GM04504 (cell line): ENCODE measurements around the gene TKT.
A peak's percentile ranks its signal among the peaks of the same experiment; 100 is the strongest.
"Not testable (repeated sequence)": the region's sequence is repeated elsewhere in the genome, so short reads cannot be mapped to it uniquely, and the experiment has no call there.

Experiments
- DNase-seq: peaks from one replicate; pipeline ENCODE4 v3.0.0-alpha.2; 2012; ENCODE audit warnings: low read depth

Gene TKT

DNA sequence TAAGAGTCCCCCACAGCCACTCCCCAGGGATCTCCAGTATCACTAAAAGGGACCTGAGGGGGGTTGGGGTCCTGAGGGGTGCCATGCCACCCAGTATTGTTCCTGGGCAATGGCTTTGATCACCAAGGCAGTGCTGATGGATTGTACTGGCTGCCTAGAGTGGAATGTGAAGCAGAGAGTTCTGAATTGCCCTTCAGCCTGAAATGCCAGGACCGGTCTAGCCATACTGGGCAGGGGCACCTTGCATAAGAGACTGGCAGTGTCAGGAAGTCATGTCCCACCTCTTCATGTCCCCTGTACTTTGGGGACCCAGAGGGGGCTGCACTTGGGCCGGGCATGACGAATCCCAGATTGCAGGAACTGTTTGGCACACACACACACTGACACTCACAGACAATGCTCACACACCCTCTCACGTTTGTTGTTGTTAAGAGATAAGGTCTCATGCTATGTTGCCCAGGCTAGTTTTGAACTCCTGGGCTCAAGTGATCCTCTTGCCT, 4.5 kb upstream of the TKT start:
- DNase-seq = no peak

GRCh38 chr3:53259427-53260259, 3.8 kb upstream of the TKT start:
- DNase-seq = no peak

DNA sequence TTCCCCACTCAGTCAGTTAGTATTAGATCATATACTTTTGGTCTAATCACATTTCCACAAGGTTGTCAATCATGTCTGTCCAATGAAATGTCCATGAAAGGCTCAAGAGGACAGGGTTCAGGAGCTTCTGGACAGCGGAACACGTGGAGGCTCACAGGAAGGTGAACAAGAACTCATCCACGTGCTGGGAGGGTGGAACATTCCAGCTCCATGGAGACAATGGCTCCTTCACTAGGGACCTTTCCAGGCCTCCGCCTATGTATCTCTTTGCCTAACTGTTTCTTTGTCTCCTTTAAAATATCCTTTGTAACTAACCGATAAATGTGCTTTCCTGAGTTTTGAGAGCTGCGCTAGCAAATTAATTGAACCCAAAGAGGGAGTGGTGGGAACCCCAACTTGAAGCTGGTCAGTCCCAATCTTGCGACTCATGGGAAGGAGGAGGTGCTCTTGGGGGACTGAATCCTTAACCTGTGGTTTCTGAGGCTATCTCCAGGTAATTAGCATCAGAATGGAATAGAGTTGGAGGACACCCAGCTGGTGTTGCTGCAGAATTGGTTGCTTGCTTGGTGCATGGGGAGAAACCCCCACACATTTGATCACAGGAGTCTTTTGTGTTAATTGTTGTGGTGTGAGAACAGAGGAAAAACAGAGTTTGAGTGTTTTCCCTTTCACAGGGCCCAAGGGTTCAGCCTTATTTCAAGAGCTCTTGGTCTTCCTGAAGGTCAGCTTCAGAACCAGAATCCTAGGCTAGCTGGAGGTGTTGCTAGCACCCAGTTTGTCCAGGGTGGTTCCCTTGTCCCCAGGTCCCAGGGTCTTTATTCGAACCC, 3.0 kb upstream of the TKT start:
- no peak for DNase-seq

DNA sequence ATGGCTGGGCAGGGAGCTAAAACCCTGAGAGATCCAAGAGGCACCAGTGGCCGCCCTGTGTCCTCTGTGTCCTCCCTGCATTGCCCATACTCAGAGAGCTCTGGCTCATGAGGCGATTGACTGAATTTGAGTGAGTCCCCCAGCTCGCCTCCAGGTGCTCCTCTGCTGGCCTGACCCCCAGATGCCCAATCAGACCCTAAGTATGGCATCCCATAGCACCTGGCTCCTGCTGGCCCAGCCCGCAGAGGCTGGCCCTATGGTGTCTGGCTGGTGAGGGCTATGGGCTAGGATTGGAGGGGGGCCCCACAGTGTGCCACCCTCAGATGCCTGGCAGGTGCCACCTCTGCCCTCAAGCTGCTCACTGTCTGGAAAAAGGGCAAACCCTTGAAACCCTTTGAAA, 1.6 kb upstream of the TKT start:
- no peak for DNase-seq

DNA sequence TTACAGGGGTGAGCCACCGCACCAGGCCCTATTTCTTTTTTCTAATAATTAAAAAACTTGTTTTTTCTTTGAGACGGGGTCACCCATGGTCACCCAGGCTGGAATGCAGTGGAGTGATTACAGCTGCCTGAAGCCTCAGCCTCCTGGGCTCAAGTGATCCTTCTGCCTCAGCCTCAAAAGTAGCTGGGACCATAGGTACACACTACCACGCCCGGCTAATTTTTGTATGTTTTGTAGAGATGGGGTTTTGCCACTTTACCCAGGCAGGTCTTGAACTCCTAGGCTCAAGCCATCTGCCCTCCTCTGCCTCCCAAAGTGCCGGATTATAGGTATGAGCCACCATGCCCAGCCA, 858 bp upstream of the TKT start:
- no peak for DNase-seq

GRCh38 chr3:53255423-53255774, 423 bp downstream of the TKT start:
- DNase-seq = no peak

GRCh38 chr3:53254509-53255422, 1.1 kb downstream of the TKT start:
- DNase-seq = no peak

DNA sequence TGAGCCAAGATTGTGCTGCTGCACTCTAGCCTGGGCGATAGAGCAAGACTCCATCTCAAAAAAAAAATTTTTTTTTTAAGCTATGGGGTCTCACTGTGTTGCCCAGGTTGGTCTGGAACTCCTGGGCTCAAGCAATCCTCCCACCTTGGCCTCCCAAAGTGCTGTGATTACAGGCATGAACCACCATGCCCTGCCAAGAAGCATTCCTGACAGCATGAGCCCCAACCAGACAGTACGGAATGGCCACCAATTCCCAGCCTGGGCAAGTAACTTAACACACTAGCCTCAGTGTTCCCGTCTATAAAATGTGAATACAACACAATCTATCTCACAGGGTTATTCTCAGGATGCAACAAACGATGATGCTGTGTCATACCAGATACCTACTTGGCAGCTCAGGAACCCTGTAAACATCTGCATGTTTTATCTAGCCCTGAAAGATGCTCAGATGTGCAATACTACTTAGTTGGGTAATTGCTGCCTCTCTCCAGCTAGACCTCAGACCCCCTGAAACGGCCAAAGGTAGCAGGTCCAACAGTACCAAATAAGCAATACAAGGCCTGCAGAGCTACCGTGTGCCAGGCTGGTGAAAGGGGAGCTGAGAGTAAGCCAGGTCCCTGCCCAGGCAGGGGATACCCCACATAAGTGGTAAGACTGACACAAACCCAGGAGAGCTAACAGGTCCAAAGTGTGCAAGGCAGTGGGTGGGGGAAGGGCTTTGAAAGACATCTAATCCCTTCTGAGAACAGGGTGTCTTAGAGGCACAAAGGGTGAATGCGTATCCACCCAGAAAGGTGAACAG, 1.9 kb downstream of the TKT start:
- DNase-seq = no peak

- DNase-seq = not testable (repeated sequence)
Observed at GRCh38 chr3:53252947-53253322, 2.9 kb downstream of the TKT start.

GRCh38 chr3:53252096-53252946, 3.5 kb downstream of the TKT start:
- no peak for DNase-seq

- no peak for DNase-seq
Observed at GRCh38 chr3:53250881-53251605, 4.8 kb downstream of the TKT start.

GRCh38 chr3:53250453-53250852, 5.4 kb downstream of the TKT start:
- DNase-seq = no peak

GRCh38 chr3:53248161-53248560, 7.7 kb downstream of the TKT start:
- DNase-seq = no peak

DNA sequence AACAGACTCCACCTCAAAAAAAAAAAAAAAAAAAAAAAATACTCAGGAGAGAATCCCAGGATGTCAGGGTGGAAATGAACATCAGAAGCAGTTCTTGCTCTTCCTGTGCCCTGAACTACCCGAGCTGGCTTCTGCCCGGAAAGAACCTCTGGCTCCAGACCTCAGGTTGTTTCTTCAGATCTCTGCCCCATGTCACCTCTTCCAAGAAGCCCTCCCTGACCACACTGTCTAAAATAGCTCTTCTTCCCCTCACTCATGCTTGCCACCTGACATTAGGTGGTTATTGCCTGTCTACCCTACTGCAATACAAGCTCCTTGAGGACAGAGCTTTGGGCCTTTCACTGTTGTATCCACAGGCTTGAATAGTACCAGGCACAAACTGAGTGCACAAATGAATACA, 8.2 kb downstream of the TKT start:
- DNase-seq = no peak

GRCh38 chr3:53244271-53244670, 11.6 kb downstream of the TKT start:
- no peak for DNase-seq

DNA sequence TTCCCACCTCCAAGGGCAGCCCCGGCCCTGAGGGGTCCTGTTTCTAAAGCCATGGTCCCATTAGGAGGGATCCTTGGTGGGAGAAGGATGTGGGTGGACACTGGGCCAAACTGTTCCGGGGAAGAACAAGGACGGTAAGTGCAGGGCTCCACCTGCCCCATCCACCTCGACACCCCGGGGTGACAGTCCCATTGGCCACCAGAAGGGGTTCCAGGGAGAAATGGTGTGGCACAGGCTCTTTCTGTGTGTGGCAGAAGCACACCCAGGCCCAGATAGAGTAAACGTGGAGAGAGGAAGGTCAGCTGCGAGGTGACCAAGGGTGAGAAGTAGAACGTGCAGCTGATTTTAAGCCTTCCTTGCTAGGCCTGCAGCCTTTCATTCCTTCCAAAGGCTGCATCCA, 12.0 kb downstream of the TKT start:
- DNase-seq = no peak

DNA sequence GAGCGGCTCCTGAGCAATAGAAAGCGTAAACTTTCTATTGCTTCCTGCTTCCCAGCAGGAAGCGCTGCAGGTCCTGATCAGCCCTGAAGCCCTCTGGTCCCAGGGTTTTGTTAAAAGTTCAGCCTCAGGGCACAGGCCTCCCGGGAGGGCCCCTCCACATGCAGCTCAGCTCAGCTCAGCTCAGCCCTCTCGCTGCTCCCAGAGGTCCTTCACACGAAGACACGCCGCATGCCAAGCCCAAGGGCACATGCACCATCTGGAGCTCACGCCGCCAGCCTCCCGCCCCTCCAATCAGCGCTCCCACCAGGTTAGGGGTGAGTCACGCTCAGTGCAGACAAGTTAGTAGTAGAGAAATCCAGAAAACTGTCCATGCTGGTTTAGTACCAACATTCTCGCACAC, 12.7 kb downstream of the TKT start:
- DNase-seq = peak; percentile 81

DNA sequence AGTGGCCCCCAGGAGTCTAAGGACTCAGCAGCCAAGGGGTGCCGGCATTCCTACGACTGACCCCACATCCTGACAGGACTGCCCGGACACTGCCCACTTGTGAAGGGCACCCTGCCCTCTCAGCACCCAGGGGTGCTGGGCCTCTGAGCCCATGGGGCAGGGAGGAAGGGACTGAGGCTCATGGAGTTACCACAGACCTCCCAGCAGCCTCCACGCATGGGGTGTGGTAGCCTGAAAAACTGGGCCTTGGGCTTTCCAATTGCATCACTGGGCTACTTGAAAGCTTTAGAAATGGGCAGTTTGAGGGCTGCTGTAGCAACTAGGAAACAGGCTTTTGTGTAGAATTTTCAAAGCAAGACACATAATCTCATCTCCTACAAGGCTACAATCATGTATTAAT, 13.2 kb downstream of the TKT start:
- DNase-seq = no peak

- no peak for DNase-seq
Observed at GRCh38 chr3:53242155-53242554, 13.7 kb downstream of the TKT start.
